HG03378 (cell line): ENCODE results near the gene HPGD.

Experiments
- ATAC-seq: cut with Tn5 transposase; IDR thresholded peaks from one replicate; pipeline ENCODE4 v1.9.1; 2021; ENCODE audit warnings: mild to moderate bottlenecking, moderate library complexity; ENCODE audit not compliant: unreplicated experiment

HPGD gene

GRCh38 chr4:174522183-174523024, at the start of gene HPGD:
Gene HPGD, minus strand, starts transcription at chr4:174522488. Its CDS starts 37 bp downstream, at chr4:174522451.
- ATAC-seq: peak; percentile 61

DNA sequence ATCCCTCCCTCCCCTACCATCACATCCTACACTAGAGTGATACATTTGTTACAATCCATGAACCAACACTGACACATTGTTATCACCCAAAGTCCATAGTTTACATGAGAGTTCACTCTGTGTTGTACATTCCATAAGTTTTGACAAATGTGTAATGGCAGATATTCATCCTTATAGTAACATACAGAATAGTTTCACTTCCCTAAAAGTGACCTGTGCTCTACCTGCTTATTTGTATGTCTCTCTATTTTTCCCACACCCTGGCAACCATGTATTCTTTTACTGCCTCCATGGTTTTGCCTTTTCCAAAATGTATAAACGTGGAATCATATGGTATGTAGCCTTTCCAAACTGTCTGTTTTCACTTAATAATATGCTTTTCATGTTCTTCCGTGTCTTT, 42.2 kb upstream of the HPGD start:
- ATAC-seq: no peak

DNA sequence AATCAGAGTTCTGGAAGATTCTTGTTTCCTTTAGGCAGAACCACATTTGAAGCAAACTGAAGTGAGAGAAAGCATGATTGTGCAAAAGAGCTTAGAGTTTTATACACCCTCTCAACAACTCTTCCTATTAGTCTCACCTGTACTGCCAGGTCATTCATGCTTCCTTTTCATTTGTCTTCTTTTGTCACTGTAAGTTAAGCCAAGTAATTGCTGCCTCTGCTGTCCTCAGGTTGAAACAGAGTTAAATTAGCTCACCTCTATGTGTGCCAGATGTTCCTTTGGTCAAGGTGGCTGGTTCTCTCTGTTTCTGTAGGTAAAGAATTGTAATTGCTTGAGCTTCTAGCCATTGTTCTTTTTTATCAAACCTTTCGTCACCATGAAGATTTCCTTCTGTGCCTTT, 41.1 kb upstream of the HPGD start:
- ATAC-seq: no peak

GRCh38 chr4:174561560-174561959, 39.3 kb upstream of the HPGD start:
- ATAC-seq: no peak

DNA sequence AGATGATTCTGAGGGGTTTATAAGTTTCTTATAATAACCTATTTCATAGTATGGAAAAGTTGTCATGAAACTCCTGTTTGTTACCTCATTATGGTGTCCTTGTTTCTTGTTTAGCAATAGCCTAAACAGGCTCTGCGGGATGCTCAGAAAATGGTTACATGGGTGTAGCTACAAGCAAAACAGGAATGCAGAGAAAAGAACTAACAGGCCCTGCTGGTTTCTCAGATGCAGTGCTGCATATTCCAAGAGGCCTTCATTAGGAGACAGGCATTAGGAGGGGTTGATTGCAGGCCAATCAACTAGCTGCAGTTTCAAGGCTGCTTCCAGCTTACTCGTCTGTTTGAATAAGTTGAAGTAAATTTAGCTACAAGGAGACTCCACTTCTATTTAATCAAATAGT, 37.6 kb upstream of the HPGD start:
- ATAC-seq: no peak

GRCh38 chr4:174555789-174556630, 33.7 kb upstream of the HPGD start:
- no peak for ATAC-seq

- no peak for ATAC-seq
Measured at GRCh38 chr4:174554231-174554728, 32.0 kb upstream of the HPGD start.

GRCh38 chr4:174553828-174554227, 31.5 kb upstream of the HPGD start:
- no peak for ATAC-seq

GRCh38 chr4:174553031-174553430, 30.7 kb upstream of the HPGD start:
- no peak for ATAC-seq

- ATAC-seq: no peak
Measured at GRCh38 chr4:174550541-174550940, 28.3 kb upstream of the HPGD start.

GRCh38 chr4:174549721-174550120, 27.4 kb upstream of the HPGD start:
- no peak for ATAC-seq

DNA sequence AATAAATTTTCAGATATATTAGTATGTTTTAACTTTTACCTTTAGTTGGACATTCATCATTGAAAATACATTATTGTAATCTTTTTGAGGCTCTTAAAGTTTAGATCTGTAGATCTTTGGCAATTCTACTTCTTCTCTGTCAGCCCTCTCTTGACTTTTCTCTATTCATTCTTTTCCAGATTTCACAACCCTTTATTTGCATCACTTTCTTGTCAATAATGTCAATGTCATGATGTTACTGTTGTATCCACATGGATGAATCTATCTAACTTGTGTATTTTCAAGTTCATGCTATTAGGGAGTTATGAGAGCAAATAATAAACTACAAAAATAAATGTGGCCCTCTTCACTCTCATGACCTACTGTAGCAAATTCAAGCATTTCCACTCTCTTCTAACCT, 23.0 kb upstream of the HPGD start:
- ATAC-seq: no peak

DNA sequence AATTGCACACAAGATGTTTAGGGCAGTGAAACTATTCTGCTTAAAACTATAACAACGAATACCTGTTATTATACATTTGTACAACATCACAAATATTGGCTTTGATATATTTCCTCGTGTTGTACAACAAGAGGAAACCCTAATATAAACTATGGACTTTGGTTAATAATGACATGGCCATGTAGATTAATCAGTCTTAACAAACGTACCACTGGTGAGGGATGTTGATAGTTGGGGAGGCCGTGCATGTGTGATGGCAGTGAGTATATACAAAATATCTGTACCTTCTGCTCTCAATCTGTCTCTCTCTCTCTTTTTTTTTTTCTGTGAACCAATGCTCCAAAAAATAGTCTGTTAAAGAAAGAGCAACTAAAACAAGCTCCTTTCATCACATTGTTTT, 22.2 kb upstream of the HPGD start:
- no peak for ATAC-seq

GRCh38 chr4:174540175-174540574, 17.9 kb upstream of the HPGD start:
- no peak for ATAC-seq

GRCh38 chr4:174539571-174539970, 17.3 kb upstream of the HPGD start:
- ATAC-seq: no peak

DNA sequence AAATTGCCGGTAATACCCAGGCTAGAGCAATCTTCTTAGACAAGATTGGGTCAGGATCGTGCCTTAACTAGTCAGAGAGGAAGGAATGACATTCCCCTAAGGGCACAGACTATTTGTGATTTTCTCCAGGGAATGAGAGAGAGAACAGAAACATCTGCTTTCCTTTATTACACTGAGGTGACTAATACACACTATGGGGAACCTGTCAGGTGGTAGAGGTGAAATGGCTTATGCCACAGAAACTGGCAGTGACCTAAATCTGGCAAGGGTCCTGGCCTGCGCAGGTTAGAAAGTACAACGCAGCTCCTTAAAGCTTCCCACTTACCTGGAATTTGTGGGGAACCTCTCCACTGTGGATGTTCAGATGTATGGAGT, 16.6 kb upstream of the HPGD start:
- no peak for ATAC-seq

- peak; percentile 98 for ATAC-seq
Measured at GRCh38 chr4:174538123-174538875, 16.0 kb upstream of the HPGD start.

DNA sequence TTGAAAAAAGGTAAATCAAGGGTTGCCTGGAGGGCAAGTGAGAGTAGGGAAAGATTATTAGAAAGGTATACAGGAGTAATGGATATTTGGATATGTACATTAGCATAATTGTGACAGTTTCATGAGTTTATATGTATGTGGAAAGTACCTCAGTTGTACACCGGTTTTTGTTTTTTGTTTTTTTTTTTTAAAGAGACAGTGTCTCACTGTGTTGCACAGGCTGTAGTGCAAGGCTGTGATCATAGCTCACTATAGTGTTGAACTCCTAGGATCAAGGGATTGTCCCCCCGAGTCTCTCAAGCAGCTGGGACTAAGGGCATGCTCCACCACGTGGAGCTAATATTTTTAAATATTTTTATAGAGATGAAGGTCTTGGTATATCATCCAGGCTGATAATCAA, 15.3 kb upstream of the HPGD start:
- ATAC-seq: peak; percentile 3

GRCh38 chr4:174534461-174534860, 12.2 kb upstream of the HPGD start:
- ATAC-seq: no peak

DNA sequence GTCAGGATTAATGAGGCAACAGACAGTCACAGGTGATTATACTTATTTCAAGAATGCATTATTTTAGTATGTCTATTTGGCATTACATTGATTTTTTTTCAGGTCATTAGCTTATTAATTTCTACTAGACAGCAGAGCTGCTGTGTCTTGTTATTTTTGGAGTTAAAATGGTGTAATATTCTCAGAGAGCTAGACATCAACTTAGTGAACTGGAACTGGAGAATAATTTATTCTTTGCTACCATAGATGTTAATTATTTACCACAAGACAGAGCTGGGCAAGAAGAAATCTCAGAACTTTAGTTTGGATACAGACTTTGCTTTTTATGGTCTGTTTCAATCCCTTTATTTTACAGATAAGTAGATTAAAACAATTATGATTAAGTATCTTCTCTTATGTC, 10.2 kb upstream of the HPGD start:
- no peak for ATAC-seq

DNA sequence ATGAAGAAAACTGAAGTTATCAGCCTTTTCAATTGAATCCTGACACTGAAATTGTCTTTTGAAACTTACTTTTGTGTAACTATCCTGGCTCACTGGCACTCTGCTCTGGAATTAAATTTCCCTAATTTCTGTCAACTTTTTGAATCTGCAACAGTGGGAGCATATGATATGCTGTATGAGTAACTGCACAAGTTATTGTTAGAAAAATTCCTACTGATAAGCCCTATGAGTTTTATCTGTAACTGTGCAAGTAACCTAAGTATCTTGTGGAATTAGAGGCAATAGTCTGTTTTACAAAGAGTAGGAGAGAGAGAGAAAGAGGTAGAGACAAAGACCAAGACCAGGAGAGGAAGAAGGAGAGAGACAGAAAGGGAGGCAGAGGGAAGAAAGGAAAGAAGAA, 9.2 kb upstream of the HPGD start:
- no peak for ATAC-seq
